Naive thymus-derived CD4-positive, alpha-beta T cell (primary cell): ENCODE measurements around the gene FBN1. TPM values are rescaled to one million over a fixed set of nuclear protein-coding genes. Genes with fewer than 3 reads are reported as not detected.

ENCODE experiments used
- ATAC-seq: fragments of 150-1000 bp; cut with Tn5 transposase; 2 replicates; pipeline ENCODE4 v1.10.0; 2021; ENCODE audit warnings: mild to moderate bottlenecking, moderate library complexity
- CTCF ChIA-PET: fragments of 350-600 bp; sonication (Branson Sonifier 250); formaldehyde crosslinking; loops from one replicate; lab custom pipeline; 2021; ENCODE audit warnings: antibody characterized with exemption; lab: Charles Lee
- POLR2A ChIA-PET: fragments of 350-600 bp; sonication (Branson Sonifier 250); formaldehyde crosslinking; loops from one replicate; lab custom pipeline; 2021; ENCODE audit warnings: antibody characterized with exemption, inconsistent platforms; lab: Charles Lee
- DNase-seq, 9 donors: peaks; one replicate each; pipeline versions ENCODE4 v3.0.0 to v3.0.0-alpha.2; 2020 to 2022; ENCODE audit warnings: mixed read lengths in 1 of 9
- H3K27ac ChIP-seq: one replicate; pipeline ENCODE4 v1.7.0; 2013; ENCODE audit warnings: mild to moderate bottlenecking, low read depth, low read length, moderate library complexity
- H3K27me3 ChIP-seq, 2 donors: one replicate each; pipeline ENCODE4 v1.7.0; 2013; ENCODE audit warnings: low read length in 2 of 2, mild to moderate bottlenecking in 2 of 2, moderate library complexity in 2 of 2; ENCODE audit not compliant: control insufficient read depth in 2 of 2, insufficient read depth in 2 of 2
- H3K36me3 ChIP-seq, 3 experiments: 1 replicate in 2 of 3; 2 replicates in 1 of 3; pipeline ENCODE4 v1.7.0; 2013; ENCODE audit warnings: low read length in 3 of 3, mild to moderate bottlenecking in 3 of 3, moderate library complexity in 1 of 3; ENCODE audit not compliant: insufficient read depth in 3 of 3, control insufficient read depth in 2 of 3
- H3K4me1 ChIP-seq, 2 donors: one replicate each; pipeline ENCODE4 v1.7.0; 2013; ENCODE audit warnings: low read length in 2 of 2, mild to moderate bottlenecking in 2 of 2, moderate library complexity in 1 of 2; ENCODE audit not compliant: control insufficient read depth in 2 of 2, insufficient read depth in 2 of 2
- H3K4me3 ChIP-seq: 2 replicates; pipeline ENCODE4 v1.7.0; 2013; ENCODE audit warnings: mild to moderate bottlenecking, low read length
- H3K9me3 ChIP-seq, 3 experiments: 1 replicate in 2 of 3; 2 replicates in 1 of 3; pipeline ENCODE4 v1.7.0; 2013; ENCODE audit warnings: low read length in 3 of 3; ENCODE audit not compliant: control insufficient read depth in 2 of 3
- H3K27ac Mint-ChIP-seq, 9 donors: one replicate each; pipeline ENCODE4 v1.8.0; 2020 to 2022; ENCODE audit warnings: mixed read lengths in 9 of 9, mild to moderate bottlenecking in 8 of 9, moderate library complexity in 5 of 9, inconsistent platforms in 2 of 9
- H3K27me3 Mint-ChIP-seq, 5 donors: one replicate each; pipeline ENCODE4 v1.8.0; 2021 to 2022; ENCODE audit warnings: mixed read lengths in 5 of 5, mild to moderate bottlenecking in 1 of 5
- H3K36me3 Mint-ChIP-seq, 5 donors: one replicate each; pipeline ENCODE4 v1.8.0; 2020 to 2022; ENCODE audit warnings: mixed read lengths in 5 of 5, mild to moderate bottlenecking in 3 of 5, inconsistent platforms in 1 of 5
- H3K4me1 Mint-ChIP-seq, 7 donors: one replicate each; pipeline ENCODE4 v1.8.0; 2020 to 2022; ENCODE audit warnings: mixed read lengths in 7 of 7, mild to moderate bottlenecking in 3 of 7, inconsistent platforms in 1 of 7
- H3K4me3 Mint-ChIP-seq, 10 donors: one replicate each; pipeline ENCODE4 v1.8.0; 2020 to 2022; ENCODE audit warnings: mild to moderate bottlenecking in 10 of 10, mixed read lengths in 10 of 10, moderate library complexity in 6 of 10, inconsistent platforms in 2 of 10
- H3K9me3 Mint-ChIP-seq, 11 donors: one replicate each; pipeline ENCODE4 v1.8.0; 2020 to 2022; ENCODE audit warnings: mixed read lengths in 11 of 11, mild to moderate bottlenecking in 4 of 11, inconsistent platforms in 1 of 11, moderate library complexity in 1 of 11
- intact Hi-C, 2 donors: fragments of 100-400 bp; cut with micrococcal nuclease; formaldehyde crosslinking; loops; one replicate each; pipeline ENCODE4 v1.15.1; 2023
- polyA plus RNA-seq, 2 donors: library from polyadenylated mRNA; unstranded; fragments of 300-500 nt; fragmentation: Illumina TruSeq; gene quantifications; one replicate each; pipeline ENCODE4 v1.2.3, GENCODE V29; 2021
- total RNA-seq, 6 experiments: library from RNA in 5 of 6; stranded (reverse) in 5 of 6; gene quantifications; 1 replicate in 5 of 6; 2 replicates in 1 of 6; pipeline ENCODE4 v1.2.3 and lab custom pipeline; 2021 to 2026

The FBN1 gene
- total and polyA plus RNA-seq, 7 experiments from 2014 or later: 0.03 to 1.3 (median 0.61) TPM; not detected in 1

GRCh38 chr15:48590723-48591122 lies 54.8 kb downstream of the FBN1 start:
- Mint-ChIP-seq H3K36me3 (no peaks in the 10 kb centered on the region), H3K27me3 (peaks cover 0 to 7% (median 3%) of the 10 kb centered on the region in 5 donors), H3K27ac (no peak overlapping the region), H3K4me1 (peaks cover 0 to 5% (median 0%) of the 10 kb centered on the region in 7 donors), H3K9me3 (no peaks in the 10 kb centered on the region), H3K4me3 (no peak overlapping the region)
- H3K27ac ChIP-seq: no peak overlapping the region
- ChIA-PET POLR2A (no interaction called here), CTCF (no interaction called here)
- no peaks in the 10 kb centered on the region for H3K27me3 ChIP-seq
- no peaks in the 10 kb centered on the region for H3K9me3 ChIP-seq
- ATAC-seq (no peak), DNase-seq (no peak)
- intact Hi-C loops: no loop called here
- no peak overlapping the region for H3K4me3 ChIP-seq
- H3K36me3 ChIP-seq: no peaks in the 10 kb centered on the region
- H3K4me1 ChIP-seq: no peaks in the 10 kb centered on the region

- Histone ChIP-seq H3K27ac (no peak overlapping the region), H3K4me3 (no peak overlapping the region), H3K36me3 (no peaks in the 10 kb centered on the region), H3K27me3 (no peaks in the 10 kb centered on the region), H3K4me1 (no peaks in the 10 kb centered on the region), H3K9me3 (no peaks in the 10 kb centered on the region)
- Mint-ChIP-seq H3K4me3 (no peak overlapping the region), H3K27ac (no peak overlapping the region), H3K27me3 (peaks cover 0 to 2% (median 0%) of the 10 kb centered on the region in 5 donors), H3K9me3 (no peaks in the 10 kb centered on the region), H3K4me1 (no peaks in the 10 kb centered on the region), H3K36me3 (no peaks in the 10 kb centered on the region)
- DNase-seq (no peak), ATAC-seq (no peak)
- intact Hi-C loops: no loop called here
- ChIA-PET CTCF (no interaction called here), POLR2A (no interaction called here)
Observed at GRCh38 chr15:48584812-48585563, 60.5 kb downstream of the FBN1 start.

DNA sequence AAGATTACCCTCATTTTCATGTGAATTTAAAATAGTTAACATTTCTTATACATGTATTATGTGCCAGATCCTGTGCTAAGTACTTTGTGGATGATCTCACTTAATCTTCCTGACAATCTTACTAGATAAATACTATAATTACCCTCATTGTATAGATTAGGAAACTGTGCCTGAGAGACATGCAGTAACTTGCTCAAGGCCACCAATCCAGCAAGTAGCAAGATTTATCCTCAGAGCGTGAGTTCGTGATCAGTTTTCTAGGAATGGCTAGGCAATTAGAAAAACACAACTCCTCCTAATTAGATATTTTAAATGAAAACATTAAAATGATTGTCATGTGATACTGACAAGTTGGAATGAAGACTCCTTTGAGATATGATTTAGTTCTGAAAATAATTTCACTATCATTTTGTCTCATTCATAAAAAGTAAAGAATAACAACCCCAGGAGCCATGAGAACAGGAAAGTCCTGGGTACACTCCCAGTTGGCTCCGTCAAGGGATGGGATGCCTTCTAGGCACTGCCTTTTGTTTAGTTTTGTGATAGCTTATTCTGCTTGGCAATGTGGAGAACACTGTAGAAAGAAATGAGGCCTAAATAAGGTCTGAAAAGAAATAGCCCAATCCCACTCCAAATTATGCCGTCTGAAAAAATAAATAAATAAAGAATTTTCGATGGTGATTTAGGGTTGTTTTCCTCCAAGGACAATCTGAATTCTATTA lies 61.3 kb downstream of the FBN1 start:
- H3K4me1 ChIP-seq: no peaks in the 10 kb centered on the region
- H3K4me3 Mint-ChIP-seq: no peak overlapping the region
- no peaks in the 10 kb centered on the region for H3K36me3 Mint-ChIP-seq
- ChIA-PET POLR2A (no interaction called here), CTCF (interaction anchor here (0.6 kb wide), 1 partner anchor 1450 kb away, joined by 4 read pairs; no protein-coding TSS in a partner anchor)
- no peaks in the 10 kb centered on the region for H3K9me3 ChIP-seq
- intact Hi-C loops: no loop called here
- H3K27me3 Mint-ChIP-seq: peaks cover 0 to 5% (median 0%) of the 10 kb centered on the region in 5 donors
- no peak overlapping the region for H3K27ac ChIP-seq
- H3K4me3 ChIP-seq: no peak overlapping the region
- H3K27ac Mint-ChIP-seq: no peak overlapping the region
- ATAC-seq: no peak
- H3K9me3 Mint-ChIP-seq: no peaks in the 10 kb centered on the region
- H3K27me3 ChIP-seq: no peaks in the 10 kb centered on the region
- H3K4me1 Mint-ChIP-seq: no peaks in the 10 kb centered on the region
- no peak for DNase-seq
- no peaks in the 10 kb centered on the region for H3K36me3 ChIP-seq

DNA sequence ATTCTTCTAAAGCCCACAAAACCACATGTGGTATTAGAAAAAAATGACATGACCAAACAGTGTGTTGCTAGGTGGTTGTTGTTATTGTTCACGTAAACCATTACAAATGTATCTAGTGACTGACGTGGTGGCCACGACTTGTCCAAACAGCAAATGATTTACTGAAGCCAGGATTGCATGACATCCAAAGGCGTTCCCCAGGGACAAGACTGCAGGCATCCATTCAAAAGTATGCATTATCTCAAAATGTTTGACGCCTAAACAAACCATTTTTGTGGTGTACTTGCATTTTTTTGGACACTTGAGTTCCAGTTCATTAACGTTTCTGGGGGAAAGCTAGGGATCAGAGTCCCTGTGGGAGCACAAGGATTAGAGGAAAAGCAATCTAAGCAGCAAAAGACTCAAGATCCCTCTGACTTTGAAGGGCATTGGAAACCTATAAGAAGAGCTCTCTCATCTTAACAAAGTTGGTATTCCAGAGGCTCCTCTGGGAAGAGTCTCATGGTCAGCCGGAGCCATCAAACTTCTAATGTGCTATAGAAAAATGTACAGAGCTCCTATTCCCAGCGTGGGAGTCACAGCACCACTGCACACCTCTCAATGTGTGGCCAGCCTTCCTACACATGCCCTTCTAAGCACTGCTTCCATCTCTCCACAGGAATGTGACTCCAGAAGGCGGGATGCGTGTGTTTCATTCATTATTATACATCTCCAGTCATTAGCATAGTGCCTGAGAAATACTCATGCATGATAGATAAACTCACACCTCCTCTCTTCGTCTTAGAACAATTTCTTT lies 62.9 kb downstream of the FBN1 start:
- peaks cover 0 to 9% (median 0%) of the 10 kb centered on the region in 5 donors for H3K27me3 Mint-ChIP-seq
- Histone ChIP-seq H3K27me3 (no peaks in the 10 kb centered on the region), H3K27ac (no peak overlapping the region), H3K4me3 (no peak overlapping the region), H3K36me3 (no peaks in the 10 kb centered on the region), H3K9me3 (no peaks in the 10 kb centered on the region), H3K4me1 (no peaks in the 10 kb centered on the region)
- POLR2A ChIA-PET: no interaction called here
- H3K27ac Mint-ChIP-seq: no peak overlapping the region
- H3K4me3 Mint-ChIP-seq: no peak overlapping the region
- ATAC-seq (no peak), DNase-seq (no peak)
- H3K9me3 Mint-ChIP-seq: peaks cover 0 to 4% (median 0%) of the 10 kb centered on the region in 11 donors
- H3K4me1 Mint-ChIP-seq: no peaks in the 10 kb centered on the region
- H3K36me3 Mint-ChIP-seq: no peaks in the 10 kb centered on the region
- CTCF ChIA-PET: no interaction called here
- intact Hi-C loops: no loop called here

DNA sequence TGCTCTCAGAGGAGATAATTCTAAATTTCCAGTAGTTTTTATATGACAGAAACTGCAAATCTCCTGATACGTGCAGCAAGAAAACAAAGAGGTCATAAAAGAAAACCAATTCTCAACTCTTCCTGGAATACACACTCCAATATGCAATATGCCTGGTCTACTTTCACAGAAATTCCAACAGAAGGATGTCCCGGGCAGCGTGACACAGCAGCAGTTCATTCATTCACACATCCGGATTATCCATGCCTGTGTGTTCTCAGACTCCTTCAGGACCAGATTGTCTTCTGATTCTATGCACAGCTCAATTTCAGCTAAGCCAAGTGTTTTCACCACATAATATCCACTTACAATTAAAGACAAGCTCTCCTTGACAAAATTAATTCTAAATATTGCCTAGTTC lies 64.3 kb downstream of the FBN1 start:
- H3K9me3 ChIP-seq: no peaks in the 10 kb centered on the region
- no peaks in the 10 kb centered on the region for H3K4me1 Mint-ChIP-seq
- no peak overlapping the region for H3K4me3 Mint-ChIP-seq
- no peak overlapping the region for H3K27ac Mint-ChIP-seq
- intact Hi-C loops: no loop called here
- no peaks in the 10 kb centered on the region for H3K36me3 Mint-ChIP-seq
- ATAC-seq: no peak
- no peaks in the 10 kb centered on the region for H3K4me1 ChIP-seq
- DNase-seq: no peak
- H3K4me3 ChIP-seq: no peak overlapping the region
- H3K27me3 Mint-ChIP-seq: peaks cover 0 to 16% (median 0%) of the 10 kb centered on the region in 5 donors
- peaks cover 0 to 4% (median 0%) of the 10 kb centered on the region in 11 donors for H3K9me3 Mint-ChIP-seq
- CTCF ChIA-PET: no interaction called here
- no peaks in the 10 kb centered on the region for H3K36me3 ChIP-seq
- H3K27me3 ChIP-seq: no peaks in the 10 kb centered on the region
- POLR2A ChIA-PET: no interaction called here
- no peak overlapping the region for H3K27ac ChIP-seq

DNA sequence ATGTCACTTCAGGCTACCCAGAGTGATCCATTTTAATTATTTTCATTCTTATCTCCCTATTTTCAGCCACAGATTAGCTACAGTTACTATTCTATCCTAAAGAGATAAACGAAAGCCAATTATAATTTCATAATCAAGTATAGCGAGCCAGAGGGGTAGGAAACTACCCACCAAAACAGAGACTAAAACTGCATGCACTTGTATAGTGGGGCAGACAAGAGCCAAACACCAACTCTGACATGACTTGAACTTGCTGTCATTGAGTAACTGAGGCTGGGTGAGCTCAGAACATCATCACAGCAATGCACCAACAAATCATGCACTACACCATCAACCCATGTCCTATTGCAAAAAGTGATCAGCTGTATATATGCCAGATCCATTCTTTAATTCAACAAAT lies 64.8 kb downstream of the FBN1 start:
- no peaks in the 10 kb centered on the region for H3K36me3 ChIP-seq
- no peak overlapping the region for H3K4me3 ChIP-seq
- DNase-seq (no peak), ATAC-seq (no peak)
- Mint-ChIP-seq H3K9me3 (peaks cover 0 to 4% (median 0%) of the 10 kb centered on the region in 11 donors), H3K36me3 (no peaks in the 10 kb centered on the region), H3K27me3 (peaks cover 0 to 16% (median 4%) of the 10 kb centered on the region in 5 donors), H3K4me3 (no peak overlapping the region), H3K4me1 (no peaks in the 10 kb centered on the region), H3K27ac (no peak overlapping the region)
- no peaks in the 10 kb centered on the region for H3K4me1 ChIP-seq
- intact Hi-C loops: no loop called here
- H3K9me3 ChIP-seq: no peaks in the 10 kb centered on the region
- CTCF ChIA-PET: no interaction called here
- H3K27ac ChIP-seq: no peak overlapping the region
- POLR2A ChIA-PET: no interaction called here
- H3K27me3 ChIP-seq: no peaks in the 10 kb centered on the region
